ENCODE data around the gene GRK5.
"Not testable (repeated sequence)": the region's sequence is repeated elsewhere in the genome, so short reads cannot be mapped to it uniquely, and the experiment has no call there.

GRK5 gene

DNA sequence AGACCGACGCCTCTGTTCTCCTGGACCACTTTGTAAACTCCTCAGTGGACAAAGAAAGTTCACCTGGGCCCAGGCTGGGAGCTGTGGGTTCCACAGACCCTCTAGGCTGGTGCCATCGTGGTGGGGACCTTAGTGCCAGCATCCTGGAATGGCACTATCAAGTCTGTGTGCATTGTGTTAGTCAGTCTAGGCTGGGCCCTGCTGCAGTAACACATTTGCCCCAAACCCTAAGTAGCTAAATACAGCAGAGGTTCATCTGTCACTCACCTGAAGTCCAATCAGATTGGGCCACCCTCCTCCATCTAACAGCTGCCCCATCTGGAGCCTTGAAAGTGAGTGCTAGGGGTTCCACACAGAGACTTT lies 224.4 kb downstream of the GRK5 start:
- TF ChIP-seq CTCF (IDR thresholded peaks at IDR 0.05; ENCODE audit: low read depth, low read length): no peak

DNA sequence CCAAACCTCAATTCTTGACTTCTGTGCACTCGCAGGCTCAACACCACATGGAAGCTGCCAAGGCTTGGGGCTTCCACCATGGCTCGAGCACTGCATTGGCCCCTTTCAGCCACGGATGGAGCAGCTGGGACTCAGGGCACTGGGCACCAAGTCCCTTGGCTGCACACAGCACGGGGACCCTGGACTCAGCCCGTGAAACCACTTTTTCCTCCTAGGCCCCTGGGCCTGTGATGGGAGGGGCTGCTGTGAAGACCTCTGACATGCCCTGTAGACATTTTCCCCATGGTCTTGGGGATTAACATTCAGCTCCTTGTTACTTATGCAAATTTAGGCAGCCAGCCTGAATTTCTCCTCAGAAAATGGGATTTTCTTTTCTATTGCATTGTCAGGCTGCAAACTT lies 227.6 kb downstream of the GRK5 start:
- not testable (repeated sequence) for H3K4me3 ChIP-seq (ENCODE audit: low read depth, low read length)

More for the DNA sequence above, 224.4 kb downstream of the GRK5 start:
- no peak overlapping the region for H3K4me3 ChIP-seq (ENCODE audit: low read depth, low read length)

DNA sequence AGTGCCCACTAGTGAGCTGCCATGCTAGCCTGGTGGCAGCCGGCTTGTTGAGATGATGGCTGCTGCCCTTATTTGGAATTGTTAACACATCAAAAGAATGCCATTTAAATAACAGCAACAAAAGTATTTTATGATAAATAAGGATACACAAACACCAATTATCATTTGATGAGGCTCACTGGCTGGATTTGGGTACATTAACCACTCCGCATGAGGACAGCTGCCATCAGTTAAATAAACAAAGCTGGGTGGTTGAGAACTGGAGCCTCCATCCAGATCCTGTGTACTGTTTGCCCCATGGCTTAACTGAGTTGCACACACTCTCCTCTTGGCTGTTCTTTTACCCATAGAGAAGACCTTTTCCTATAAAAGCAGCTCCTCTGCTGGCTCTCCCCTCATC lies 231.3 kb downstream of the GRK5 start:
- no peak overlapping the region for H3K4me3 ChIP-seq (ENCODE audit: low read depth, low read length)

DNA sequence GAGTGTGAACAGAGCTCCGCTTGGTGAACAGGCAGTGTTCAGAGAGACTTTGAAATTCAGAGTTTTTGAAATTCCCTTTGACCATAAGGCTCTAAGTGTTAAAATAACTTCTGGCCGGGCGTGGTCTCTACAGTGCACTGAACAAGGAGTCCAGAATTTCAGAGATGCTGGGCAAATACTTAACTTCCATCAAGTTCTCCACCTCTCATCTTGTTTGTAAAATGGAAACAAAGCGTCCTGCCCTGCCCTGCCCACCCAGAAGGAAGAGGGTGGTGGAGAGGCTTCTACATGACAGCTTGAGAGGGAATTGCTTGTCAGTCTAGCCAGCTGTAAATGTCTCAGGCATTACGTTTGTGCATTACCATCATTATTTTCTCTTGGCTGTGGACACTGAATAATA lies 232.6 kb downstream of the GRK5 start:
- no peak for TF ChIP-seq CTCF (IDR thresholded peaks at IDR 0.05; ENCODE audit: low read depth, low read length)
- no peak overlapping the region for H3K4me3 ChIP-seq (ENCODE audit: low read depth, low read length)

More for the DNA sequence above, 231.3 kb downstream of the GRK5 start:
- TF ChIP-seq CTCF (IDR thresholded peaks at IDR 0.05; ENCODE audit: low read depth, low read length): no peak

DNA sequence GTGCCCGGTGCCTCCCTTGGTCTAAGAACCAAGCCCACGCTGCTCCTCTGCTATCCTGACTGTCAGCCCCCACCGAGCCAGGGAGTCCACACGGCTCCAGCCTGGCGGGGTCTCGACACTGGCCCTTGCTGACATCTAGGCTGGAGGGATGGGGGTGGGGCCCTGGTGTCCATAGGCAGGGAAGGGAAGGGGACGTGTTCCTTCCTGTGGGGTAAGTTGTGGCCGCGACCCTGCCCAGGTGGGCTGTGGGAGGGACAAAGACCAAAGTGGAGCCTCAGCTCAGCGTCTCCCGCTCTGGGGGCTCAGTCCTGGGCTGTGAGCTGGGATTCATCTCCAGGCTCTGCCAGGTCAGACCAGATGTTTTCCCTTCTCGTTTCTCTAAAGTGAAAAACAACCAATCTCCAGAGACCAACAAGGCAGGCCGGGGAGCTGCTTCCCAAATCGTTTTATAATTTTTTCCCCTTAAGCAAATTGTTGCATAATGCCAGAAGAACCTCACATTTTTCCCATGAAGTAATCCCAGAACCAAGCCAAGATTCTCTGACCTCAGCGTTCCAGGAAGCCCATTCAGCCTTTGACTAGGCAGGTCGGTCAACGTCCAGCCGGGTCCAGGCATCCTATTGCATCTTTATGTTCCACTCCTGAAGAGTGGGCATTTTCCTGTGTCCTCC lies 233.9 kb downstream of the GRK5 start:
- no peak for TF ChIP-seq CTCF (IDR thresholded peaks at IDR 0.05; ENCODE audit: low read depth, low read length)
- H3K4me3 ChIP-seq (ENCODE audit: low read depth, low read length): no peak overlapping the region

DNA sequence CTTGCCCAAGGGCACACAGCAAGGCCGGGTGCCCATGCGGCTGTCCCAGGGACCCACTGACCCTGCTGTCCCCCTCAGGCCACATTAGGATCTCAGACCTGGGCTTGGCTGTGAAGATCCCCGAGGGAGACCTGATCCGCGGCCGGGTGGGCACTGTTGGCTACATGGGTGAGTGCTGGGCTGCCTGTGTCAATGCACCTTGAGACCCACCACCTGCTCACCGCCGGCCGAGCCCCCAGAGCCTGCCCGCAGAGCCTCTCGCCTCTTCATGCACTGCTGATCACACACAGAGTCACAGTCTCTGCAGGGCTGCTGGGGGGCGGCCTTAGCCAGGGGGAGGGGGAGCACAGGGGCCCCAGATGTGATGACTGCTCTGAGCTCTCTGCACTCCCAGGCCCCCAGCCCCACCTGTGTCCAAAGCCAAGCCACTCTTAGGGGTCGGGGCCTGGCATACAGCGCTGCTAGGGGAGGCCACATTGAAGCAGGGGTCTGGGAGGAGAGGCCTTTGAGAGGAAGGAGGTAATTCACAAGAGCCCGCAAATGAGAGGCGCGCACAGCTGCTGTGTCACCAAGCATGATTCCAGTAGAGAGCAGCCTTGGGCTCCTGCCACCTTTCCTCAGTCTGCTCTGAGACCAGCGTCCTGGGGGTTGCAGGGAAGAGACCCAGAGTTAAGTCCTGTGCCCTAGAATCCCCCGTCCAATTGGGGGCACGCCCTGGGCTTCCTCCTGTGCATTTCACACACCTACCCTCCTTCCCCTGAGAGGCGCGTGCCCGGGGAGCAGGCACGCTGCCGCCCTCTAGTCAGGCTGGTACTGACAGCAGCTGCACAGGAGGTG lies 234.8 kb downstream of the GRK5 start:
- no peak overlapping the region for H3K4me3 ChIP-seq (ENCODE audit: low read depth, low read length)
- TF ChIP-seq CTCF (IDR thresholded peaks at IDR 0.05; ENCODE audit: low read depth, low read length): no peak

DNA sequence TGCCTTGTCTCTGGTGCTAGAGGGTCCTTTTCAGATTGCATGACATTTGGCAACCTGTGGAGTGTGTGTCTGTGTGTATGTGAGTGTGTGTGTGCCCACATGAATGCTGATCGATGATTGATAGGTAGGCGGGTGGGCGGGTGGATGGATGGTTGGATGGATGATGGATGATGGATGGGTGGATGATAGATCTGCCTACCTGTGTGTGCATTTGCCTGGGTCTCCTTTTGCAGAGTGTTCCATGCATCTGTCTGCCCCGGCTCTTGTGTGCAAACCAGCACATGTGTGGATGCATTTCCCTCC lies 235.3 kb downstream of the GRK5 start:
- no peak for TF ChIP-seq CTCF (IDR thresholded peaks at IDR 0.05; ENCODE audit: low read depth, low read length)
- no peak overlapping the region for H3K4me3 ChIP-seq (ENCODE audit: low read depth, low read length)

Measured in WI38 (cell line).